Uterine smooth muscle cell (primary cell): ENCODE data around the gene TRAFD1. TPM values are rescaled to one million over a fixed set of nuclear protein-coding genes. Genes with fewer than 3 reads are reported as not detected.

ENCODE experiments used
- total RNA-seq: library from RNA; depleted of rRNA; stranded (reverse); fragments of >200 nt; gene quantifications from 2 replicates; pipeline ENCODE4 v1.2.3, GENCODE V29; 2014

The TRAFD1 gene, protein sequence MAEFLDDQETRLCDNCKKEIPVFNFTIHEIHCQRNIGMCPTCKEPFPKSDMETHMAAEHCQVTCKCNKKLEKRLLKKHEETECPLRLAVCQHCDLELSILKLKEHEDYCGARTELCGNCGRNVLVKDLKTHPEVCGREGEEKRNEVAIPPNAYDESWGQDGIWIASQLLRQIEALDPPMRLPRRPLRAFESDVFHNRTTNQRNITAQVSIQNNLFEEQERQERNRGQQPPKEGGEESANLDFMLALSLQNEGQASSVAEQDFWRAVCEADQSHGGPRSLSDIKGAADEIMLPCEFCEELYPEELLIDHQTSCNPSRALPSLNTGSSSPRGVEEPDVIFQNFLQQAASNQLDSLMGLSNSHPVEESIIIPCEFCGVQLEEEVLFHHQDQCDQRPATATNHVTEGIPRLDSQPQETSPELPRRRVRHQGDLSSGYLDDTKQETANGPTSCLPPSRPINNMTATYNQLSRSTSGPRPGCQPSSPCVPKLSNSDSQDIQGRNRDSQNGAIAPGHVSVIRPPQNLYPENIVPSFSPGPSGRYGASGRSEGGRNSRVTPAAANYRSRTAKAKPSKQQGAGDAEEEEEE
- total RNA-seq = 41.0 and 54.9 TPM in 2 replicates

DNA sequence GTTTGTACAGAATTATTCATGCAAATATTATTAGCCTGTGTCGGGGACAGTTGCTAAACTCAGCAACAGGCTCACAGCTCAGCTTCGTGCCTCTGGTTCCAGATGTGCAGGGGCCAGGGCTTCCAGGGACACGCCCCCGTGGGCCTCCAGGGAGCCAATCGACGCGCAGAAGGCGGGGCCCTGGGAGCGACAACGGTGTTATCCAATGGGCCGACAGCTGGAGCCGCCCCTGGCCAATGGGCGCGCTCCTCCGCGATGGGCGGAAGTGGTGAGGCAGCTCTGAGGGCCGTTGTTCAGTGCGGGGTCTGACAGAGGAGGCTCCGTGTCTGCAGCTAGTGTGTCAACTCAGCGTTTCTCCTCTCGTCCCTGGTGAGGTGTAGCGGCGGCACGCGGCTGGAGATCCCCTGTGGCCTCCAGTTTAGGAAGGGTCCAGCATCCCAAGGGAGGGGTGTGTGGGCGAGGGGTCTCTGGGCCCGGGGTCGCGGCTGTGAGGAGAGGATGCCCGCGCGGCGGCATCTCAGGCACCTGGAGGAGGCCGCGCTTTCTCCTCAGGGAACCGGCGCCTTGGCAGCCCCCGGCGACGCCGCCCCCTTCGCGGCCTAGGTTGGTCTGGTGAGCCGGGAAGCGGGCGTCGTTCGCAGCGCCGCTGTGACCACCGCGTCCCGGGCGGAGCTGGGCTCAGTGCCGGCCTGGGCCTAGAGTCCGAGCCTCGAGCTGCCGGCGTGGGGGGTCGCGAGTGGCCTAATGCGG is at the start of gene TRAFD1:
Gene TRAFD1, plus strand, starts transcription at position 311 of the 750 bp plus-strand sequence. CDS start 4,963 bp downstream, outside the sequence.

DNA sequence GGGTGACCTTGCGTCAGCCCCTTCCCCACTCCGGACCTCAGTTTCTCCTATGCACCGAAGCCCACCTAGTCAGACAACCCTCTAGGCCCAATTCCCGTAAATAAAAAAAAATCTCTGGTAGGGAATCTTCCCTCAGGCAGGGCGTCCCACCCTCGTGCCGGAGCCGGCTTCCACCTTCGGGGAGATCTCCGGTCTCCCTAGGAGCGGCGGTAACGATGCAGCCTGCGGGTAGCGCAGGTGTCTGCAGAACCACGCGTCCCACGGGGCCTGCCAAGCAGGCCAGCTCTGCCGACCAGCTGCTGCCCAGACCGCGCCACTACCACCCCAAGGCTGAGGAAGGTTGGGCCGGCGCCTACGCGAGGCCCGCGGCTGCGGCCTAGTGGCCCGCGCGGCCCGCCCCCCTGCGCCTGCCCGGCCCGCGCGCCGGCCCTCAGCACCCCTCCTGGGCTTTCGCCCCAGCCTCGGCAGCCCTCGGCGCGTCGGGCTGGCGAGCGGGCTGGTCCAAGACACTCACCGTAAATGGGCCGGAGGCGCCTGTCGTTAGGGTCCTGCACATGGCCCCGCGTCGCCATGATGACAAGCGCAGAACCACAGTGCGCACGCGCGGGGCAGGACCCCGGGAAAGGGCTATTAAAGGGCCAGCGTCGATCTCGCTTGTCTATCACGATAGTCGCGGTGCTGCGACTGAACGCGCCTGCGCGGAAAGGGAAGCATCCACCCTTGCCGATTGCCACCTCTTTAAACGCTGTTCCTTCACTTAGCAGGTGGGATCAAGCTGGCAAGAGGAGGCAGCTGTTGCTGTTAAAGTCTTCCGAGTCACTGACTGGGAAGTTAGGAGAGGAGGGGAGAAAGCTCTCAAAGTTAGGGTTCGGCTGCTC is 16.9 kb upstream of the TRAFD1 start, which contains the start of gene NAA25:
Gene NAA25, minus strand, starts transcription at position 582 of the 878 bp plus-strand sequence. Its CDS starts 10 bp downstream, at position 572.

Other genes with a start within 250 kb of the TRAFD1 start
- 11.2 and 14.9 TPM in 2 replicates for gene TMEM116, start 112.4 kb upstream of the TRAFD1 start, total RNA-seq
- 65.2 and 122 TPM in 2 replicates for gene ERP29, start 112.1 kb upstream of the TRAFD1 start, total RNA-seq
- gene NAA25, start 16.8 kb upstream of the TRAFD1 start, total RNA-seq = 22.9 and 38.6 TPM in 2 replicates